Mesendoderm (in vitro differentiated cells): ENCODE results near the gene IKZF2.

Experiments used
- DNase-seq: peaks from one replicate; pipeline ENCODE4 v3.0.0; 2013
- H2AK5ac ChIP-seq: 2 replicates; pipeline ENCODE4 v1.6.1; 2013; ENCODE audit warnings: low read length, inconsistent platforms
- H2BK120ac ChIP-seq: 2 replicates; pipeline ENCODE4 v1.6.1; 2013; ENCODE audit warnings: low read depth, mild to moderate bottlenecking, low read length, moderate library complexity, mixed read lengths
- H2BK15ac ChIP-seq: replicated peaks from 2 replicates; pipeline ENCODE4 v1.6.1; 2013; ENCODE audit warnings: low read depth, mild to moderate bottlenecking, moderate library complexity
- H2BK5ac ChIP-seq: 2 replicates; pipeline ENCODE4 v1.6.1; 2013; ENCODE audit warnings: low read length, inconsistent platforms
- H3K18ac ChIP-seq: 2 replicates; pipeline ENCODE4 v1.6.1; 2013; ENCODE audit warnings: mild to moderate bottlenecking, low read length, mixed read lengths
- H3K23ac ChIP-seq: one replicate; pipeline ENCODE4 v1.6.1; 2013; ENCODE audit warnings: low read length
- H3K27ac ChIP-seq: 2 replicates; pipeline ENCODE4 v1.5.1; 2013; ENCODE audit warnings: low read depth, mild to moderate bottlenecking, inconsistent platforms, low read length, moderate library complexity
- H3K27me3 ChIP-seq: 2 replicates; pipeline ENCODE4 v1.6.1; 2013; ENCODE audit warnings: low read length, control low read depth, mild to moderate bottlenecking, inconsistent platforms; ENCODE audit not compliant: insufficient read depth, poor library complexity
- H3K36me3 ChIP-seq: 2 replicates; pipeline ENCODE4 v1.6.1; 2013; ENCODE audit warnings: low read length, inconsistent platforms; ENCODE audit not compliant: control insufficient read depth, insufficient read depth
- H3K4ac ChIP-seq: one replicate; pipeline ENCODE4 v1.6.1; 2013; ENCODE audit warnings: low read depth, mild to moderate bottlenecking, low read length, moderate library complexity
- H3K4me1 ChIP-seq: 2 replicates; pipeline ENCODE4 v1.6.1; 2013; ENCODE audit warnings: low read depth, low read length, inconsistent platforms; ENCODE audit not compliant: control insufficient read depth
- H3K4me2 ChIP-seq: 2 replicates; pipeline ENCODE4 v1.6.1; 2013; ENCODE audit warnings: low read length
- H3K4me3 ChIP-seq: 2 replicates; pipeline ENCODE4 v1.5.1; 2013; ENCODE audit warnings: mild to moderate bottlenecking, low read length
- H3K56ac ChIP-seq: one replicate; pipeline ENCODE4 v1.6.1; 2013; ENCODE audit warnings: low read length
- H3K79me1 ChIP-seq: 2 replicates; pipeline ENCODE4 v1.6.1; 2013; ENCODE audit warnings: low read length, inconsistent platforms
- H3K79me2 ChIP-seq: 2 replicates; pipeline ENCODE4 v1.6.1; 2013; ENCODE audit warnings: mild to moderate bottlenecking, low read length; ENCODE audit not compliant: control insufficient read depth, insufficient read depth
- H3K9ac ChIP-seq: 2 replicates; pipeline ENCODE4 v1.6.1; 2013; ENCODE audit warnings: low read length, inconsistent platforms
- H4K5ac ChIP-seq: one replicate; pipeline ENCODE4 v1.6.1; 2013; ENCODE audit warnings: low read length
- H4K8ac ChIP-seq: one replicate; pipeline ENCODE4 v1.6.1; 2013; ENCODE audit warnings: low read depth, mild to moderate bottlenecking, control low read depth, low read length, moderate library complexity
- WGBS: extraction: QIAGEN DNeasy Blood & Tissue Kit; methylation state at CpG from one replicate; pipeline ENCODE4 v1.1.7; 2013; ENCODE audit warnings: low lambda C conversion rate, missing lambda C conversion rate; ENCODE audit not compliant: insufficient coverage; ENCODE audit errors: extremely low coverage; 5-methylcytosine and 5-hydroxymethylcytosine counted together

Gene IKZF2

GRCh38 chr2:213001297-213001910 lies 150.0 kb downstream of the IKZF2 start:
- no peak overlapping the region for H2BK5ac ChIP-seq
- H3K9ac ChIP-seq = no peak overlapping the region
- H2BK120ac ChIP-seq = no peak overlapping the region
- no peak overlapping the region for H3K18ac ChIP-seq
- no peak overlapping the region for H2BK15ac ChIP-seq
- no peak overlapping the region for H3K56ac ChIP-seq
- H3K36me3 ChIP-seq = no peaks in the 10 kb centered on the region
- no peak overlapping the region for H3K4me3 ChIP-seq
- H4K8ac ChIP-seq = no peak overlapping the region
- H3K79me1 ChIP-seq = no peaks in the 10 kb centered on the region
- no peak overlapping the region for H3K23ac ChIP-seq
- no peak overlapping the region for H3K27ac ChIP-seq
- no peak overlapping the region for H4K5ac ChIP-seq
- no peak for DNase-seq
- H2AK5ac ChIP-seq = no peak overlapping the region
- 100% methylated on average over 2 of the region's 3 CpGs for WGBS
- no peaks in the 10 kb centered on the region for H3K4me1 ChIP-seq
- no peaks in the 10 kb centered on the region for H3K79me2 ChIP-seq
- H3K4ac ChIP-seq = no peak overlapping the region
- H3K27me3 ChIP-seq = no peaks in the 10 kb centered on the region
- H3K4me2 ChIP-seq = no peak overlapping the region

DNA sequence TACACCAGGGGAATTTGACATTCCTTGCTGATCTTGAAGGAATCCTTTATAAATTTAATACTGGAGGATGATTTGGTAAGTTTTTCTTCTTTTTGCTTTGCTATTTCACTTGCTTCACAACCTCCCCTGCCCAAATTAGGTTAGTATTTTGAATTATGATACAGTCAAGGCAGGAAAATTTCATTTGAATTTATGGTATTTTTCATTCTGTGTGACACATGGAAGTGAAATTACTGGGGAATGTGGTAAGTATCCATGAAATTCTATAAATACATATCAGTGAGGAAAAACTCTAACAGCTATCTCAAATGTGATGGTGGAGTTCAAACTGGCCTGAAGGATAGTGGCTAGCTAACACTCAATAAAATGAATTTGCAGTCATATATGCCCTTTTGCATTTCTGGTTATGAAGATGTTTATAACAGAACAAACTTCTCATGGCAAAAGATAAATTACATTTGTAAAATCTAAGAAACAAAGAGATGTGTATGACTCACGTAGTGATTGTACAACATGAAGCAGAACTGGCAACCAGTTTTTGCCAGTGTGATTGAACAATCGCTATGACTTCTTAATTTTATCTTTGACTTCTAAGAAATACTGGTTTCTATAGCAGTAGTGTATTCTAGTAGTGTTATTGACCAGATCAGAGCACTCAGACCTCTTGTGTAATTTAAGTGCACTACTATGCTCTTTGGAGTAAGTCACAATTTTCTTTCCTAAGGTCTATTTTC lies 152.6 kb downstream of the IKZF2 start:
- no peaks in the 10 kb centered on the region for H3K4me1 ChIP-seq

DNA sequence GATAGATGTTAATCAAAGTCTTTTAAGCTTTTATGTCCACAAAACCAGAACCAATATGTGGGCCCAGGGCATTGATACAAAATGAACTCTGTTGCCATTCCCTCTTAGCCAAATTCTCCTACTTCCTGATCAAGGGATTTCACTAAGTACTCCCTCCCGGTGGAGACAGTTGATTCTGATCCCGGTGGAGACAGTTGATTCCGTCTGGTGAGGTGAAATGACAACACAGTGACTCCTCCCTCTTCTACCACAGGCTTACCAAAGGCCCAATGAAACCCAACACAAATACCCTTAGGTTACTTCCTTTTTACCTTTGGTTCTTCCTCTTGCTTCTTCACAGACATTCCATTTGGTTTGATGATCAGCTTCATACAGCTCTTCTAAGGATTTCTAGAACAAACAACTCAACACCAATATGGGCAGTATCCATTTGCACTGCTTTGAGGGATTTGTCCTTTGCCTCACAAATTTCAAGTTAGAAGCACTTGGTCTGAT lies 153.8 kb downstream of the IKZF2 start:
- H2AK5ac ChIP-seq = no peak overlapping the region

More for the DNA sequence above, 152.6 kb downstream of the IKZF2 start:
- H3K79me2 ChIP-seq = no peaks in the 10 kb centered on the region
- no peak overlapping the region for H2BK15ac ChIP-seq
- no peak overlapping the region for H2BK120ac ChIP-seq
- no peak overlapping the region for H3K56ac ChIP-seq
- no peak overlapping the region for H2AK5ac ChIP-seq
- H4K8ac ChIP-seq = no peak overlapping the region
- H3K4ac ChIP-seq = no peak overlapping the region
- no peak overlapping the region for H4K5ac ChIP-seq
- no peaks in the 10 kb centered on the region for H3K79me1 ChIP-seq
- H3K4me3 ChIP-seq = no peak overlapping the region
- H3K27ac ChIP-seq = no peak overlapping the region
- no peak overlapping the region for H3K18ac ChIP-seq
- H2BK5ac ChIP-seq = no peak overlapping the region
- no peaks in the 10 kb centered on the region for H3K27me3 ChIP-seq
- DNase-seq = no peak
- no peak overlapping the region for H3K23ac ChIP-seq
- no CpG with 5 or more reads among the region's 2 CpGs for WGBS
- no peaks in the 10 kb centered on the region for H3K36me3 ChIP-seq
- no peak overlapping the region for H3K4me2 ChIP-seq
- no peak overlapping the region for H3K9ac ChIP-seq

DNA sequence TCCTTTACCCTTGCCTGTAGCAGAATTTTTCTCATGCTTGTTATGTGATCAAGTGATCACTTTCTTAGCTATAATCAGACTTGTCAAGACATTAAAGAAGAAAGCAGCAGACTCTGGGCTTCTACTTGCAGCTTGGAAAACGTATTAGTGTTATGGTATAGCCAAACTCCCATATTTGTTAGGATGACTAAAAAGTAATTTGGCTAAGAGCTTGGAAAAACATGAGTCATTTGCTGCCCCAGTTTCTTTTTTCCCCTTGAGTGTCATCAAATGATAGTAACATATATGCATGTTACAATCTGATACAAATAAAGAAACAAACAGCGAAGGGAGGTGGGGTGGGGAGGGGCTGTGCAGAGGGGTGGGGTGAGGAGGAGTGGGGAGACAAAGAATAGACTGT lies 155.5 kb downstream of the IKZF2 start:
- H3K56ac ChIP-seq = no peak overlapping the region
- H3K23ac ChIP-seq = no peak overlapping the region
- WGBS = no CpG with 5 or more reads among the region's 2 CpGs
- no peak overlapping the region for H3K27ac ChIP-seq
- no peak overlapping the region for H3K4me3 ChIP-seq
- H3K4me2 ChIP-seq = no peak overlapping the region
- DNase-seq = no peak
- no peaks in the 10 kb centered on the region for H3K4me1 ChIP-seq
- no peak overlapping the region for H2BK15ac ChIP-seq
- H4K8ac ChIP-seq = no peak overlapping the region
- no peak overlapping the region for H3K9ac ChIP-seq
- no peak overlapping the region for H4K5ac ChIP-seq
- no peak overlapping the region for H2BK120ac ChIP-seq
- no peak overlapping the region for H2BK5ac ChIP-seq
- no peak overlapping the region for H3K4ac ChIP-seq
- no peak overlapping the region for H3K18ac ChIP-seq
- H3K79me2 ChIP-seq = no peaks in the 10 kb centered on the region
- no peaks in the 10 kb centered on the region for H3K36me3 ChIP-seq
- no peaks in the 10 kb centered on the region for H3K27me3 ChIP-seq
- H2AK5ac ChIP-seq = no peak overlapping the region
- H3K79me1 ChIP-seq = no peaks in the 10 kb centered on the region

More for the DNA sequence above, 153.8 kb downstream of the IKZF2 start:
- Histone ChIP-seq H2BK15ac (no peak overlapping the region), H3K27ac (no peak overlapping the region), H4K5ac (no peak overlapping the region), H3K36me3 (no peaks in the 10 kb centered on the region), H3K79me1 (no peaks in the 10 kb centered on the region), H3K9ac (no peak overlapping the region), H3K4ac (no peak overlapping the region), H3K4me1 (no peaks in the 10 kb centered on the region), H3K4me2 (no peak overlapping the region), H3K79me2 (no peaks in the 10 kb centered on the region), H3K56ac (no peak overlapping the region), H3K27me3 (no peaks in the 10 kb centered on the region), H3K23ac (no peak overlapping the region), H2BK120ac (no peak overlapping the region), H2BK5ac (no peak overlapping the region), H3K4me3 (no peak overlapping the region), H4K8ac (no peak overlapping the region), H3K18ac (no peak overlapping the region)
- no CpG with 5 or more reads among the region's 3 CpGs for WGBS
- DNase-seq = peak; percentile 70

- Histone ChIP-seq H4K5ac (no peak overlapping the region), H3K18ac (no peak overlapping the region), H3K27ac (no peak overlapping the region), H3K4me3 (no peak overlapping the region), H3K9ac (no peak overlapping the region), H3K56ac (no peak overlapping the region), H2BK15ac (no peak overlapping the region), H3K79me1 (no peaks in the 10 kb centered on the region), H4K8ac (no peak overlapping the region), H2BK120ac (no peak overlapping the region), H3K4me1 (no peaks in the 10 kb centered on the region), H3K4ac (no peak overlapping the region), H3K27me3 (no peaks in the 10 kb centered on the region), H3K23ac (no peak overlapping the region), H3K79me2 (no peaks in the 10 kb centered on the region), H3K36me3 (no peaks in the 10 kb centered on the region), H2BK5ac (no peak overlapping the region), H3K4me2 (no peak overlapping the region), H2AK5ac (no peak overlapping the region)
- no peak for DNase-seq
Measured at GRCh38 chr2:212994976-212995375, 156.4 kb downstream of the IKZF2 start.
